HFFc6 (cell line): ENCODE results near the gene APC2. TPM values are rescaled to one million over a fixed set of nuclear protein-coding genes. Genes with fewer than 3 reads are reported as not detected.
A peak's percentile ranks its signal among the peaks of the same experiment; 100 is the strongest.

Experiments used
- DNase-seq: peaks from one replicate; pipeline ENCODE4 v3.0.0-alpha.2; 2018
- H3K27ac Mint-ChIP-seq: 2 replicates; pipeline ENCODE4 v1.8.0; 2020; ENCODE audit warnings: mild to moderate bottlenecking, mixed read lengths
- H3K27me3 Mint-ChIP-seq: 2 replicates; pipeline ENCODE4 v1.8.0; 2021; ENCODE audit warnings: mild to moderate bottlenecking, moderate library complexity, mixed read lengths; ENCODE audit not compliant: insufficient read depth
- H3K36me3 Mint-ChIP-seq: 2 replicates; pipeline ENCODE4 v1.8.0; 2021; ENCODE audit warnings: low read depth, mixed read lengths
- H3K4me1 Mint-ChIP-seq: 2 replicates; pipeline ENCODE4 v1.8.0; 2020; ENCODE audit warnings: low read depth, mixed read lengths
- H3K4me3 Mint-ChIP-seq: 2 replicates; pipeline ENCODE4 v1.8.0; 2020; ENCODE audit warnings: mild to moderate bottlenecking, moderate library complexity, mixed read lengths
- H3K9me3 Mint-ChIP-seq: 2 replicates; pipeline ENCODE4 v1.8.0; 2020; ENCODE audit warnings: mild to moderate bottlenecking, mixed read lengths
- total RNA-seq, 6 experiments: library from RNA; stranded (reverse); fragmentation: NEBNext Ultra II Directional; extraction: Animal tissue kit (Norgen Biotek cat#: 25700); gene quantifications; 2 replicates in 1 of 6; 3 replicates in 5 of 6; pipeline ENCODE4 v1.2.3, GENCODE V29; 2021
- TF ChIP-seq, protein P1 (sequence below): fragments of 200-600 bp; sonication (generic); IDR thresholded peaks from 2 replicates; pipeline ENCODE4 v1.5.0; 2021; ENCODE audit warnings: antibody characterized with exemption, mild to moderate bottlenecking

Gene APC2
- total RNA-seq, 6 experiments from 2014 or later = 0.18 to 0.47 (median 0.32) TPM

DNA sequence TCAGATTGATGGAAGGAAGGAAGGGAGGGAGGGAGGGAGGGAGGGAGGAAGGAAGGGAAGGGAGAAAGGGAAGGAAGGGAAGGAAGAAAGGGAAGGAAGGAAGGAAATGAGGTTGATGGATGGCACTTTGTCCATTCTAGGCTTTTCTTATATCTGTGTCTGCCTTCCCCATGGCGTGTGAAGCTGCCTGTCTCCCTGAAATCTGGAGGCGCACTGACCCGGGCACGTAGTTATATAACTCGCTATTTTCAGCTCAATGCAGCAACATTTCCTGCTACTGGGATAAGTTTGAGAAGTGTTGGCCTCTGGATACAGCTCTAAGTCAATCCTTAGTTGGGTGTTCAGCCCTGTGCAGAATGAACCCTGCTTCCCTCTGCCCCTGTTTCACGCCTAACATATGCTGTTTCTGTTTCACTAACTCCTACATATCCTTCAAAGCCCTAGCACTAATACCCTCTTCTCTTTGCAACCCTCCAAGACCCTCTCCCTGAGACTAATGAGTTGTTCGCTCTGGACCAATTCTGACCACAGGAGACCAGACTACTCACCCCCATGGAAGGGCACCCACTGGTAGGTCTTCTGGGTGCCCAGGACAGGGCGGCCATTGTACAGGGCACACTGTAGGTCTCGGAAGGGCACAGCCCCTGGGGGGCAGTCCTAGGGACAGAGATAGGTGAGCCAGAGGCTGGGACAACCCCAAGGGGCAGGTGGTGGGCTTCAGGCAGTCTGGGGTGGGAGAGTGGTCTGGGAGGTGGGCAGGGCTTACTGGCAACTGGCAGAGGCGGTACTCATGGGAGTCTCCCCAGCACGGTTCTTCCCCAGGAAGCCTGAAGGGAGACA, 59.9 kb downstream of the APC2 start:
- H3K4me3 Mint-ChIP-seq = no peak overlapping the region
- TF ChIP-seq, protein P1, sequence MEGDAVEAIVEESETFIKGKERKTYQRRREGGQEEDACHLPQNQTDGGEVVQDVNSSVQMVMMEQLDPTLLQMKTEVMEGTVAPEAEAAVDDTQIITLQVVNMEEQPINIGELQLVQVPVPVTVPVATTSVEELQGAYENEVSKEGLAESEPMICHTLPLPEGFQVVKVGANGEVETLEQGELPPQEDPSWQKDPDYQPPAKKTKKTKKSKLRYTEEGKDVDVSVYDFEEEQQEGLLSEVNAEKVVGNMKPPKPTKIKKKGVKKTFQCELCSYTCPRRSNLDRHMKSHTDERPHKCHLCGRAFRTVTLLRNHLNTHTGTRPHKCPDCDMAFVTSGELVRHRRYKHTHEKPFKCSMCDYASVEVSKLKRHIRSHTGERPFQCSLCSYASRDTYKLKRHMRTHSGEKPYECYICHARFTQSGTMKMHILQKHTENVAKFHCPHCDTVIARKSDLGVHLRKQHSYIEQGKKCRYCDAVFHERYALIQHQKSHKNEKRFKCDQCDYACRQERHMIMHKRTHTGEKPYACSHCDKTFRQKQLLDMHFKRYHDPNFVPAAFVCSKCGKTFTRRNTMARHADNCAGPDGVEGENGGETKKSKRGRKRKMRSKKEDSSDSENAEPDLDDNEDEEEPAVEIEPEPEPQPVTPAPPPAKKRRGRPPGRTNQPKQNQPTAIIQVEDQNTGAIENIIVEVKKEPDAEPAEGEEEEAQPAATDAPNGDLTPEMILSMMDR = no peak
- DNase-seq = no peak
- peaks cover 3% of the 10 kb centered on the region for H3K27me3 Mint-ChIP-seq
- peaks cover 6% of the 10 kb centered on the region; the same call in 1 of the 2 replicates for H3K36me3 Mint-ChIP-seq
- H3K4me1 Mint-ChIP-seq = peaks cover 5% of the 10 kb centered on the region; the same call in 1 of the 2 replicates
- 0 out of 2 replicates have a peak, but pooled peaks cover 3% of the 10 kb centered on the region for H3K9me3 Mint-ChIP-seq
- H3K27ac Mint-ChIP-seq = no peak overlapping the region

DNA sequence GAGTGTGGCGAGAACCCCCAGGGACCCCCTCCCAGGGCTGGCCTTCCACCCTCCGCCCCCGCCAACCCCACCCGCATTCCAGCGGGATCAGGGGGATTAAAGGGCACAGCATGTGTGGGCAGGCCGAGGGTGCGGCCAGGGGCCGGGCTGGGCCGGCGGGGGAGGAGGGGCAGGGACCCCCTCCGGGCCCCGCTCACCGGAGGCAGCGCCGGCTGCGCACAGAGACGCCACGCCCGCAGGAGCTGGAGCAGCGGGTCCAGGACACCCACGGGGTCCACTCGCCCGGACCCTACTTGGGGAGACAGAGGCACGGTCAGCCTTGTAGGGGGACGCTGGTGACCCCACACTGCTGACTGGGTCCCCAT, 60.5 kb downstream of the APC2 start:
- Mint-ChIP-seq H3K4me1 (peaks cover 5% of the 10 kb centered on the region; the same call in 1 of the 2 replicates), H3K27me3 (peaks cover 3% of the 10 kb centered on the region; the same call in 1 of the 2 replicates), H3K36me3 (peaks cover 3% of the 10 kb centered on the region; the same call in 1 of the 2 replicates), H3K4me3 (no peak overlapping the region), H3K27ac (no peak overlapping the region), H3K9me3 (0 out of 2 replicates have a peak, but pooled peaks cover 3% of the 10 kb centered on the region)
- TF ChIP-seq, protein P1 = no peak
- DNase-seq = no peak

DNA sequence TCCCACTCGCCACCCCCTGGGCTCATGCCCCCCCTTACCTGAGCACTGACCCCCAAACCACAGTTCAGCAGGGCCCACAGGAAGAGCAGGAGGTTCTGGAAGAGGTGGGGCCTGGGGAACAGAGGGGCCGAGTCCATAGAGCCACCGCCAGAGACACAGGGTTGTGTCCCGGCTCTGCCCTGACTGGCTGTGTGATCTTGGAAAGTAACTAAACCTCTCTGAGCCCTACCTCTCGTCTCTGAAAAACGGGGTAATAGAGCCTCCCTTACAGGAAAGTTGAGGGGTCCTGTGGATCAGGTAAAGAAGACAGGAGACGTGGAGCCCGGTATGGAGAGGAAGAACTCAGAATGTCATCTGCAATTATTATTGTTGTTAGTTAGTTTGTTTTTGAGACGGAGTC, 60.9 kb downstream of the APC2 start:
- no peak for DNase-seq
- peaks cover 5% of the 10 kb centered on the region; the same call in 1 of the 2 replicates for H3K4me1 Mint-ChIP-seq
- H3K27me3 Mint-ChIP-seq = peaks cover 3% of the 10 kb centered on the region; the same call in 1 of the 2 replicates
- H3K9me3 Mint-ChIP-seq = 0 out of 2 replicates have a peak, but pooled peaks cover 3% of the 10 kb centered on the region
- TF ChIP-seq, protein P1 = no peak
- no peak overlapping the region for H3K4me3 Mint-ChIP-seq
- no peak overlapping the region for H3K27ac Mint-ChIP-seq
- no peaks in the 10 kb centered on the region; the same call in 1 of the 2 replicates for H3K36me3 Mint-ChIP-seq

DNA sequence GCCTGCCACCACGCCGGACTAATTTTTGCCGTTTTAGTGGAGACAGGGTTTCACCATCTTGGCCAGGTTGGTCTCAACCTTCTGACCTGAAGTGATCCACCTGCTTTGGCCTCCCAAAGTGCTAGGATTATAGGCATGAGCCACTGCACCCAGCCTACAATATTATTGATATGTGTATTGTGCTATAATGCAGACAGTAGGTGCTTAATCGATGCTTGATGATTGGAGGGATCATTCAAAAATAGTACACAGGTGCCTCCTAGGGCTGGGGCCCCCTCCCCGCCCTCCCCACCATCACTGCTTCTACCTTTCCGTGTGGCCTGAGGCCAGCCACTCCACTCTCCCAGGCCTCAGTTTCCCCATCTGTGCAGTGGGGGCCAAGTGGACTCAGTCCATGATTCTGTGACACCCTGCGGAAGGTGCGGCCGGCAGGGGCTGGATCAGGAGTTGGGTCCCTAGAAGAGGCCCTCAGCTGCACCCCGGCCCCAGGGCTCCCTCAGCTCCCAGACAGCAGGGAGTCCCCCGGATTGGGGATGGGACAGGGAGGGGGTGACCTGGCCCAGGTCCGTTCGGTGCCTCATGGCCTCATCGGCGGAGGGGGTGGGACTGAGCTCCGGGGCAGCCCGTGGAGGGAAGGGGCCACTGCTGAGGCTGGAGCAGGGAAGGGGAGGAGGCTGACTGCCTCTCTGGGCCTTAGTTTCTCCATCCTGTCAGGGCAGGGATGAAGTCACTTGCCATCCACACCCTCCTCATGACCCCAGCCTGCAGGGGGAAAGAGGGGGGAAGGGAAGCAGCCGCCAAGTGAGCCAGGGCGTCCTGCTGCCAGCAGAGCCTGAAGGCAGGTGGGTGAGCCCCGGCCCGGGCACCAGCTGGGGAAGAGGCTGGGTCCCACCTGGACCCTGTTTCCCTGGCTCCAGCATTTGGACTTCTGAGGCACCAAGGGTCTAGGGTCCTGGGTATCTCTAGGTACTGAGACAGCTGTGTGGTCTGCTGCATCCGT, 61.7 kb downstream of the APC2 start:
- peaks cover 5% of the 10 kb centered on the region; the same call in 1 of the 2 replicates for H3K4me1 Mint-ChIP-seq
- no peak for DNase-seq
- H3K27ac Mint-ChIP-seq = no peak overlapping the region
- 0 out of 2 replicates have a peak, but pooled peaks cover 3% of the 10 kb centered on the region for H3K9me3 Mint-ChIP-seq
- no peaks in the 10 kb centered on the region; the same call in 1 of the 2 replicates for H3K36me3 Mint-ChIP-seq
- TF ChIP-seq, protein P1 = no peak
- peak overlapping the region; percentile 84 for H3K4me3 Mint-ChIP-seq
- peaks cover 2% of the 10 kb centered on the region; the same call in 1 of the 2 replicates for H3K27me3 Mint-ChIP-seq
